A673 (cell line): ENCODE data around the gene LPCAT1. TPM values are rescaled to one million over a fixed set of nuclear protein-coding genes. Genes with fewer than 3 reads are reported as not detected.

Source experiments
- BruUV-seq: library from RNA; stranded (reverse); fragments of 400-500 nt; replicated peaks from 2 replicates; lab custom pipeline; 2021; lab: Mats Ljungman, UMichigan
- CTCF ChIA-PET: fragments of 300-600 bp; sonication (Branson Sonifier 250); formaldehyde crosslinking; loops from one replicate; lab custom pipeline; 2022; ENCODE audit warnings: antibody characterized with exemption; lab: Charles Lee
- POLR2A ChIA-PET: fragments of 300-600 bp; sonication (Branson Sonifier 250); formaldehyde crosslinking; loops from one replicate; lab custom pipeline; 2022; ENCODE audit warnings: antibody characterized with exemption; ENCODE audit not compliant: low non-redundant PET; lab: Charles Lee
- DNase-seq: peaks from one replicate; pipeline ENCODE4 v3.0.0-alpha.2; 2015; ENCODE audit warnings: low spot score
- H3K27ac ChIP-seq: fragments of 200-600 bp; sonication (generic); 2 replicates; pipeline ENCODE4 v1.5.1; 2016; ENCODE audit warnings: mixed run types, low read depth, mild to moderate bottlenecking, mixed read lengths, antibody characterized with exemption, low read length; ENCODE audit not compliant: poor library complexity, severe bottlenecking
- H3K27me3 ChIP-seq: fragments of 200-600 bp; sonication (generic); replicated peaks from 2 replicates; pipeline ENCODE4 v1.6.1; 2017; ENCODE audit warnings: mixed run types, low read depth, mild to moderate bottlenecking, mixed read lengths, antibody characterized with exemption, low read length; ENCODE audit not compliant: insufficient read depth, poor library complexity
- H3K36me3 ChIP-seq: fragments of 200-600 bp; sonication (generic); 2 replicates; pipeline ENCODE4 v1.6.1; 2016; ENCODE audit warnings: mixed run types, mild to moderate bottlenecking, mixed read lengths, antibody characterized with exemption, low read length; ENCODE audit not compliant: insufficient read depth, poor library complexity, severe bottlenecking
- H3K4me1 ChIP-seq: fragments of 200-600 bp; sonication (generic); 2 replicates; pipeline ENCODE4 v1.6.1; 2017; ENCODE audit warnings: mixed run types, mild to moderate bottlenecking, mixed read lengths, antibody characterized with exemption, low read length; ENCODE audit not compliant: insufficient read depth, poor library complexity, severe bottlenecking
- H3K4me3 ChIP-seq: fragments of 200-600 bp; sonication (generic); 2 replicates; pipeline ENCODE4 v1.5.1; 2016; ENCODE audit warnings: low read depth, mixed run types, mild to moderate bottlenecking, mixed read lengths, low read length; ENCODE audit not compliant: poor library complexity, severe bottlenecking
- H3K9me3 ChIP-seq: fragments of 200-600 bp; sonication (generic); 2 replicates; pipeline ENCODE4 v1.6.1; 2016; ENCODE audit warnings: mixed run types, low read depth, mild to moderate bottlenecking, mixed read lengths, antibody characterized with exemption, low read length; ENCODE audit not compliant: poor library complexity, severe bottlenecking
- EZH2 ChIP-seq: fragments of 200-600 bp; sonication (generic); IDR thresholded peaks from 2 replicates; pipeline ENCODE4 v1.6.1; 2017; ENCODE audit warnings: borderline replicate concordance, low read depth, mild to moderate bottlenecking, mixed read lengths, antibody characterized with exemption, low read length; ENCODE audit not compliant: poor library complexity, severe bottlenecking
- intact Hi-C: fragments of 100-400 bp; cut with micrococcal nuclease; formaldehyde crosslinking; loops from one replicate; pipeline ENCODE4 v1.10.0; 2022; ENCODE audit not compliant: unreplicated experiment
- total RNA-seq: library from RNA; stranded (reverse); gene quantifications from 2 replicates; pipeline ENCODE4 v1.2.3, GENCODE V29; 2021
- TF ChIP-seq, protein P1 (sequence below): fragments of 300-800, 200-600 bp; sonication (generic); conservative IDR thresholded peaks from 2 replicates; pipeline ENCODE4 v1.5.1; 2017; ENCODE audit warnings: low read depth, mild to moderate bottlenecking, antibody characterized with exemption, low read length, moderate library complexity, mixed read lengths

LPCAT1 gene
- total RNA-seq, 1 experiment from 2014 or later: 97.3 TPM

DNA sequence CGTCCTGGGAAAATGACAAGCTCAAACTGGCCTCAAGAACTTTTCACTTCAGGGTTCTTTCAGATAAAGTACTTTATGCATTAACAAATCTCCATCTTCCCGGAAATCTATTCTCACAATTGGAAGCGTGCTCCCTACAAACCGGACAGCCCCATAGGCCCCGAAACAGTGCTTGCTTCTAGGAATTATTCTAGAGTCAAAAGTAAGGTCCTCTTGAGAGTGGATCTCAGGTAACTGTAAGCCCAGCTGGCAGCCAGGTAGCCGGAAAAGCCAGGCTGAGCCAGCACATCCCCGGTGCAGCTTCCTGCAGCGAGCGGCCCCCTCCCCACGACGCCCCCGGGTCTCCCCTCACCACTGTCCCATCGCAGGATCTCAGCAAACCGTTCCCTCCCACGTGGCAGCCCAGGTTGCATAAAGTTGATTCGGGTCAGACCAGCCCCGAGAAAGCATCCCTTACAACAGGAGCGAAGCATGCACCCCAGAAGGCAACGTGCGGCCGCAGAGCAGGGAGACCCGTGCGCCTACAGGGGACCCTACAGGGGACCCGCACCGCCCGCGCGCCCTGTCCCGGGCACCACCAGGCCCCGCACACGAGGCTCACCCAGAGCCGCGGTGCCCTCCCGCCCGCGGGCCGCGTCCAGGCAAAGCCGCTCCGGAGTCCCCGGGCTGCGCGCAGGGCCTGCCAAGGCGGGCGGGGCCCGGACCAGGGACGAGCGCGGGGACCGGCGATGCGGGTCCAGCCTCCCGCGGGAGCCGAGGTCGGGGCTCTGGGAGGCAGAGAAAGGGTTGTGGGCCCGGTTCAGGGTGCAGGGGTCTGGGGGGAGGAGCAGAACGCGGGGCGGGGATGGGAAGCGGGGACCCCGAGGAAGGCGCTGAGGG is 920 bp downstream of the LPCAT1 start:
- Histone ChIP-seq H3K4me1 (peaks cover 11% of the 10 kb centered on the region), H3K9me3 (no peaks in the 10 kb centered on the region), H3K4me3 (peak overlapping the region; percentile 92), H3K27me3 (no peaks in the 10 kb centered on the region), H3K27ac (peak overlapping the region; percentile 59), H3K36me3 (peaks cover 18% of the 10 kb centered on the region)
- BruUV-seq: no TSS peak
- TF ChIP-seq EZH2: no peak
- TF ChIP-seq, protein P1, sequence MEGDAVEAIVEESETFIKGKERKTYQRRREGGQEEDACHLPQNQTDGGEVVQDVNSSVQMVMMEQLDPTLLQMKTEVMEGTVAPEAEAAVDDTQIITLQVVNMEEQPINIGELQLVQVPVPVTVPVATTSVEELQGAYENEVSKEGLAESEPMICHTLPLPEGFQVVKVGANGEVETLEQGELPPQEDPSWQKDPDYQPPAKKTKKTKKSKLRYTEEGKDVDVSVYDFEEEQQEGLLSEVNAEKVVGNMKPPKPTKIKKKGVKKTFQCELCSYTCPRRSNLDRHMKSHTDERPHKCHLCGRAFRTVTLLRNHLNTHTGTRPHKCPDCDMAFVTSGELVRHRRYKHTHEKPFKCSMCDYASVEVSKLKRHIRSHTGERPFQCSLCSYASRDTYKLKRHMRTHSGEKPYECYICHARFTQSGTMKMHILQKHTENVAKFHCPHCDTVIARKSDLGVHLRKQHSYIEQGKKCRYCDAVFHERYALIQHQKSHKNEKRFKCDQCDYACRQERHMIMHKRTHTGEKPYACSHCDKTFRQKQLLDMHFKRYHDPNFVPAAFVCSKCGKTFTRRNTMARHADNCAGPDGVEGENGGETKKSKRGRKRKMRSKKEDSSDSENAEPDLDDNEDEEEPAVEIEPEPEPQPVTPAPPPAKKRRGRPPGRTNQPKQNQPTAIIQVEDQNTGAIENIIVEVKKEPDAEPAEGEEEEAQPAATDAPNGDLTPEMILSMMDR: no peak
- ChIA-PET CTCF (no interaction called here), POLR2A (no interaction called here)
- intact Hi-C loops: loop anchor here (5.0 kb wide), 1 partner anchor 119 kb away; no protein-coding TSS in a partner anchor
- peak; percentile 24 for DNase-seq

DNA sequence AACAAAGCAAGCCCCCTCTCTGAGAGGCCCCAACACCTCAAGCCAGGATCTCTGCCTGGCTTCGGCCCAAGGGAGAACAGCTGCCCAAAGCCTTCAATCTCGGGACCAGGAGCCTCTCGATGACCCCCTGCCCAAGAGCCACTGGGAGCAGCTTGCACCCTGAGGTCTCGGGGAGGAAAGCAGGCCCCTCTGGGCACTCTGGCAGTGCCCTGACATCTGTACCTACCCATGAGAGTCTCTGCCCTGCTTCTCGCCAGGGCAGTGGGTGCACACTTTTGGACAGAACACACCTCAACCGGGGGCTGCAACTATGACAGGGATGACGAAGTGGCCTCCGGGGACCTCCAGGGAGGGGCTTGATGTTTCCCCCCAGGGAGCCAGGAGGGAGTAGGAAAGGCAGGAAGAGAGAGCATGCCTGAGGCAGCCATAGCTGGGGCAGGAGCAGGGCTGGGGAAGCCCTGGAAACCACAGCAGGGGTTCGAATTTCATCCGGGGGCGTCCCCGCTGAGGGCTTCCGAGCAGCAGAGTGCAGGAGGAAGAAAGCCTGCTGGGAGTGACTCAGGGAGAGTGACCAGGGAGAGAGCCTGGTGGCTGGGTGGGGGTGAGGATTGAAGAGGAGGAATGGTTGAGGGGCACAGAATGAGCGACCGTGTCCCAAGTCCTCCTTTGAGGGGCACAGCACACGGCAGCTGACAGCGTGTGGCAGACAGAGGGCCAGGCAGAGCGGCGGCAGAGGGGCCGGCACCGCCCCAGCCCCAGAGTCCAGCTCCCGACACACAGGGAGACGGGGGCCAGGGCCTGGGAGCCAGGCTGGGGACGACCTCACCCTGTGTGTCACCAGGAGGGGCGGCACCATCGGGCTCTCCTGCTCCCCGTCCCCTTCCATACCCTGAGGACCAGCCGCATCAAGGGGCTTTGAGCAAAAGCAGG is 1.8 kb downstream of the LPCAT1 start:
- H3K36me3 ChIP-seq: peaks cover 18% of the 10 kb centered on the region
- intact Hi-C loops: loop anchor here (5.0 kb wide), 1 partner anchor 120 kb away; no protein-coding TSS in a partner anchor
- TF ChIP-seq, protein P1: no peak
- TF ChIP-seq EZH2: no peak
- ChIA-PET CTCF (no interaction called here), POLR2A (no interaction called here)
- BruUV-seq: no TSS peak
- DNase-seq: peak; percentile 75
- H3K4me3 ChIP-seq: peak overlapping the region; percentile 92
- H3K27ac ChIP-seq: peak overlapping the region; percentile 59
- H3K27me3 ChIP-seq: no peaks in the 10 kb centered on the region
- peaks cover 11% of the 10 kb centered on the region for H3K4me1 ChIP-seq
- no peaks in the 10 kb centered on the region for H3K9me3 ChIP-seq

DNA sequence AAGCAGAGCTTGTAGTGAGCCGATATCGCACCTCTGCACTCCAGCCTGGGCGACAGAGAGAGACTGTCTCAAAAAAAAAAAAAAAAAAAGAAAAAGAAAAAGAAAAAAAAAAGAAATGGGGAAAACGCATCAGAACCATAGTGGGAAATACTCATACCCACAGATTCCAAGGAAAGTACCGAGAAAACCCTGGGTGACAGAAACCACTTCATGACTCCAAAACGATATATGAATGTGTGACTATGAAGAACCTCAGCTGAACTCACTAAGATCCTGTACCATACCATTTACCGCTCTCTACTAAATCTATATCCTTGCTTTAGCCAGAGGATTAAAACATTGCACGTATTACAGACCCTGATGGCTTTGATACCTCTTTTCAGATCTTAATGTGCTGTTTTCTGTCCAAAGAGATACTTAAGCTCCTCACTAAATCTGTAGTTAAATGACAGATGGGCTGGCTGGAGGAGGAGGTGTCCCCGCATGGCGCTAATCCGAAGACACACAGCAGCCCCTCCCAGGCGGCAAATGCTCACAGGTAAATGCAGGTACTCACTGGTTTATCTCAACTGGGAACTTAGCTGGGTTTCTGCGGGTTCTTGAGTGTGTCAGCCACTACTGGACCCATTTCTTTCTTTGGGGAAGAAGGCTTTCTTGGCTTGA is 2.8 kb downstream of the LPCAT1 start:
- Histone ChIP-seq H3K27ac (peak overlapping the region; percentile 59), H3K27me3 (no peaks in the 10 kb centered on the region), H3K9me3 (no peaks in the 10 kb centered on the region), H3K4me3 (no peak overlapping the region), H3K4me1 (peaks cover 13% of the 10 kb centered on the region), H3K36me3 (peaks cover 18% of the 10 kb centered on the region)
- TF ChIP-seq, protein P1: no peak
- TF ChIP-seq EZH2: no peak
- ChIA-PET POLR2A (no interaction called here), CTCF (no interaction called here)
- intact Hi-C loops: loop anchor here (5.0 kb wide), 1 partner anchor 121 kb away; no protein-coding TSS in a partner anchor
- TSS peak; percentile 27 for BruUV-seq
- no peak for DNase-seq
